HG02642 (cell line): ENCODE measurements around the gene CCDC57.

Experiments used
- ATAC-seq: cut with Tn5 transposase; IDR thresholded peaks from one replicate; pipeline ENCODE4 v1.9.1; 2021; ENCODE audit warnings: mild to moderate bottlenecking; ENCODE audit not compliant: unreplicated experiment, poor library complexity

Gene CCDC57

DNA sequence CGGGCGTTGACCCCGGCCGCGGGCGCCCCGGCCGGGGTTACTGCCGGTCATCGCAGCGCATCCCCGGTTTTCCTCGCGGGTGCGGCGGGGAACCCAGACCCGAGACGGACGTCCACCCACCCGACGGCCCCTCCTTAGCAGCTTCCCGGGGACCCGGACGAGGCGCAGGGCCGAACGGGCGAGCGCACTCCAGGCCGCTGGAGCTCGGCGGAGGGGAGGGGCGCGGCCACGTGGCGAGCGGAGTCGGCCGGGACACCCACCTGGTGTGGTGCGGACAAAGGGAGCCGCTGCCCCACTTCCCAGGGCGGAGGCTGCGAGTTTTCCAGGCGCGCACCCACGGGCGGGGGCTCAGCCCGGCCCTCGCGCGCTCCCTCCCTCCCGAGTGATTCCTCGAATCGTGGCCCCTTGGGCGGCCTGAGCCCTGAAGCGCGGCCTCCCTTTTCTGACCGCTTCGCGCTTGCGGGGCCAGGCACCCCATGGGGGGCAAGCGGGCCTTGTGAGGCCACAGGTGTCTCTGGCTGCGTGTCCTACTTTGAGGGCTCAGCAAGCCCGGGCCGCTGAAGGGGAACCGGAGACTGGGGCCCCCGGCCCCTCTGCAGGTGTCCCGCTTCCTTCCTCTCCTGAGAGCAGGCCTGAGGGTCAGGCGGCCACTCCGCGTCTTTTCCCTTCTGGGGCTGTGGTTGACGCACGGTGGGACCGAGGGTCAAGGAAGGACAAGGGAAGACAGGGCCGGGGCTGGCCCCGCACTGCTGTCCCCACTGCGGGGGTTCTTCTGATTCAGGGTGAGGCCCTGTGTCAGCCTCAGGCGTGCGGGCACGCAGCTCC is 113.5 kb downstream of the CCDC57 start:
- peak; percentile 14 for ATAC-seq

- peak; percentile 69 for ATAC-seq
Observed at GRCh38 chr17:82098169-82098938, 114.3 kb downstream of the CCDC57 start, which contains the start of gene FASN. Gene FASN (minus strand): TSS chr17:82098236. CDS start chr17:82096445, 1,791 bp downstream.

GRCh38 chr17:82097919-82098168 is 114.8 kb downstream of the CCDC57 start:
- ATAC-seq: no peak

- peak; percentile 2 for ATAC-seq
Observed at GRCh38 chr17:82097184-82097918, 115.3 kb downstream of the CCDC57 start.

- ATAC-seq: no peak
Observed at GRCh38 chr17:82096709-82097183, 115.9 kb downstream of the CCDC57 start.

GRCh38 chr17:82095777-82096708 is 116.6 kb downstream of the CCDC57 start:
- no peak for ATAC-seq

GRCh38 chr17:82094931-82095776 is 117.5 kb downstream of the CCDC57 start:
- no peak for ATAC-seq

DNA sequence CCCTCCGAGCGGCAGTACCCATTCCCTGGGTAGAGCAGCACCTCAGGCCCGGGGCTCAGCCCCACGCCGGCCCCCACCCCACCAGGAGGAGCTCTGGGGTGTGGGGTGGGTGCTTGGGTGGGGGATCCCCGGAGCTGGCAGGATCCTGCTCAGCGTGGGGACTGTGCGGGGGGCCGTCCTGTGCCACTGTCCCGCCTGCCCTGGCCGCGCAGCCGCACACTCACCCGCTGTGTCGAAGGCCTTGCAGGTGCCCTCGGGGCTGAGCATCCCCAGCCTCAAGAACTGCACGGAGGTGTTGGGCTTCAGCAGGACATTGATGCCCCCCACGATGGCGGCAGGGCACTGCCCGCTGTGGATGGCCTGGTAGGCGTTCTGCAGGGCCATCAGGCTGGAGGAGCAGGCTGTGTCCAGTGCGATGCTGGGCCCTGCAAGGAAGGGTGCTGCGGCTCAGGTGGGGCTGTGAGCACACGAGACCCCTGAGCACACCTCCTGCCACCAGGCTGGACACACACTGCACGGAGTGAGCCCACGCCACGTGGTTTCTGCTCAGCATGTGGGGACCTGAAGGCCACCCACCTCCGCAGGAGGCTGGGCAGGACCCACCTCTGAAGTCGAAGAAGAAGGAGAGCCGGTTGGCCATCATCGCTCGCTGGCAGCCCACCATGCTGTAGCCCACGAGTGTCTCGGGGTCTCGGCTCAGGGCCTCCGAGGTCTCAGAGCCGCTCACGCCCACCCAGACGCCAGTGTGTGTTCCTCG is 119.5 kb downstream of the CCDC57 start:
- no peak for ATAC-seq

DNA sequence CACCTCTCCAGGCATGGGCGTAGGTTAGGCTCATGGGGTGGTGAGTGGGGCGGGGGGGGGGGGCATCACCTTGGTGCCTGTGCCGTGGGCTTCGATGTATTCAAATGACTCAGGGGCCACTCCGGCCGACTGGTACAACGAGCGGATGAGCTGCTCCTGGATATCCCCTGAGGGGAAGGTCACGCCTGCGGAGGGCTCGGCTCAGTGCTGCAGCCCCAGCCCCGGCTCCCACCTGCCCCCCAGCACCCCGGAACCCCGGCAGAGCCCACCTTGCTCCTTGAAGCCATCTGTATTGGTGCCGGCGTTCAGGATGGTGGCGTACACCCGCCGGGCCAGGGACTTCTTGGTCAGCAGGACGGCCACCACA is 120.0 kb downstream of the CCDC57 start:
- no peak for ATAC-seq

- no peak for ATAC-seq
Observed at GRCh38 chr17:82092094-82092586, 120.5 kb downstream of the CCDC57 start.

- no peak for ATAC-seq
Observed at GRCh38 chr17:82091264-82092066, 121.2 kb downstream of the CCDC57 start.

DNA sequence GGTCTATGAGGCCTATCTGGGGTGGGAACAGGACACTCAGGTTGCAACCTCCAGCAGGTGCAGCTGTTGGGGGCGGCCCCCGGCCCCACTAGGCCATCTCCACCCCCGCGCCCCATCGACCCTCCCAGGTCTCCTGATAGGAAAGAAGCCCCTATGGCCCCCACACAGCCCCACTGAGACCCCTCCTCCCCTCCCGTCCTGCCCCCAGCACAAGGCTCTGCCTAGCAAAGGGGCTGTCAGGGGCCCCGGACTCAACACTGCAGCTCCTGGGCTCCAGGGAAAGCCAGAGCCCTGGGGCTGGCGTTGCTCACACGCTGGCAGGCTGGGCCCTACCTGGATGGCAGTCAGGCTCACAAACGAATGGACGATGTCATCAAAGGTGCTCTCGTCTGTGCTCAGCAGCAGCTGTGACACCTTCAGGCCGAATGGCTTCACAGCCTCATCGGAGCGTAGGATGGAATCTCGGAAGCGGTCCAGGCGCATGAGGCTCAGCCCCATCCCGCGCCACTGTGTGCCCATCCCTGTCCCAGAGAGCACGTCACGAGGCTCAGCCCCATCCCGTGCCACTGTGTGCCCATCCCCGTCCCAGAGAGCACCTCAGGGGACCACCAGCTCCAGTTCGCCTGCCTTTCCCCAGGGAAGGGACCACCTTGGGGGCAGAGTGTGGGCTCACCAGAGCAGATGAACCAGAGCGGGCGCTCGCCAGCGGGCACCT is 121.9 kb downstream of the CCDC57 start:
- no peak for ATAC-seq

DNA sequence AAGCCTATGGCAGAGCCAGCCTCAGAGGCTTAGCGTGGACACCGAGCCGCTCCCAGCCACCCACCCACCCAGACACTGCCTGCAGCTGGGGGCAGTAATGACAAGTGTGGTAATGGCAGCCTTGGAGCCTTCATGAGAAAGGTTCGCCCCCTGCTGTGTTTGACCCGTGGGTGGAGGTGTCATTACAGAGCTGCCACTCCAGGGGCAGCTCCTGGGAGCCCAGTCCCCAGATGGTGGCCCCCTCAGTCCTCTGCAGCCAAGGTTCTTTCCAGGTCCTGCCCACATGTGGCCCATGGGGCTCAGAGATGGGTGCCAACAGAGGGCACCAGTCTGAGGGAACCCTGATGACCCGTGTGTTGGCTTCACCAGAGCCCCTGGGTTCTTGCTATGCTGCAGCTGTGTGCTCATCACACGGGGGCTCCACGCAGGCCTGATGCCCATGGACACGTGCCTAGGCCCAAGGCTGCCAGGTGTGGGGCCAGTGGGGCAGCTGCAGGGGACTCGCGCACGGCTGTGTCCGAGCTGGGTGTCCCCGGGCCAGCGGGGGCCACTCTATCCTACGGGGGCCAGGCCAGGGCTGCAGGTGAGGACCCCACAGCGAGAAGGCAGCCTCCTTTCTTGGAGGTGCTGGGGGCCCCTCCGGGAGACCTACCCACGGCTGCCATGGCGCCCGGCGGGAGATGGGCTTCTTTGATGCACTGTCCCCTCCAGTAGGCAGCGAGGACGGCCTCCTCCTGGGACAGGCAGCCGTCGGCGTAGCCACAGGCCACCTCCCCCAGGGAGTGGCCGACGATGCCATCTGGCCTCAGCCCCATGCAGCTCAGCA is 122.7 kb downstream of the CCDC57 start:
- ATAC-seq: no peak

GRCh38 chr17:82088838-82089722 is 123.6 kb downstream of the CCDC57 start:
- ATAC-seq: no peak
